Stimulated activated CD4-positive, alpha-beta T cell treated with anti-CD3 and anti-CD28 coated beads, TNF-alpha, amount 100 ng/mL, for 24 hours (primary cell): ENCODE data around the gene SRF.

Source experiments
- DNase-seq, 3 experiments: peaks; one replicate each; pipeline ENCODE4 v3.0.0-alpha.2; 2020; ENCODE audit warnings: low read depth in 3 of 3

SRF gene

GRCh38 chr6:43216200-43216599 lies 45.1 kb downstream of the SRF start:
- DNase-seq: no peak

DNA sequence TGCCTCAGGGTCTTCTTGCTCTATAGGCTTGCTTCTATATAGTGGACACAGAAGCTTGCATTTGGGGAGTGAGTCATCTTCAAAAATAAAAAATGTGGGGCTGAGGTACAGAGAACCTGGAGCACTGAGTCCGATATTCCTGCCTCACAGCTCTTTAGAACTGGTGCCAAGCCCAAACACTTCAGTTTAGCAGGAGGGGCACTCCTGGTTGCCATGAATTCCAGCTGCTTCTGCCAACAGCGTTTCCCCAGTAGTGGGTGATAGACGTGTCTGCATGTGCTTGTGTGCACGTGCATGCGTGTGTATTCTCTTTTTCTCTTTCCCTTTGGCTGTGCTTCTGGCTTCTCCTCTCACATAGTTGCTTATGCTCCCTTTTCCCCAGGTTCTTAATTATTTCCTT lies 46.3 kb downstream of the SRF start:
- no peak for DNase-seq

DNA sequence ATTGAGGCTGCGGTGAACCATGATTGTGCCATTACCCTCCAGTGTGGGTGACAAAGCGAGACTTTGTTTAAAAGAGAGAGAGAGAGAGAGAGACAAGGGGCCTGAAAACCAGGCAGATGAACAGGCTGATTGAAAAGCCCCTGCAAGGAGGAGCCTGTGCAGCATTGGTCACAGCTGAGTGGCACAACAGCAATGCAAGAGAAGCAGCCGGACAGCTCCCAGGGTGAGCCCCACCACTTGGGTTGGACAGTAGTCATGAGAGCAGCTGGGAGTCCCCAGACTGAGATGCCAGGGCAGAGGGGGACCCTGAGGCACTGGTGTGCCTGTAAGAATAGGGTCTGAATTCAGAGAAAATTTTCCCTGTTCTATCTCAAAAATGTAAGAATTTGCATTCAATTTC lies 48.0 kb downstream of the SRF start:
- DNase-seq: no peak

DNA sequence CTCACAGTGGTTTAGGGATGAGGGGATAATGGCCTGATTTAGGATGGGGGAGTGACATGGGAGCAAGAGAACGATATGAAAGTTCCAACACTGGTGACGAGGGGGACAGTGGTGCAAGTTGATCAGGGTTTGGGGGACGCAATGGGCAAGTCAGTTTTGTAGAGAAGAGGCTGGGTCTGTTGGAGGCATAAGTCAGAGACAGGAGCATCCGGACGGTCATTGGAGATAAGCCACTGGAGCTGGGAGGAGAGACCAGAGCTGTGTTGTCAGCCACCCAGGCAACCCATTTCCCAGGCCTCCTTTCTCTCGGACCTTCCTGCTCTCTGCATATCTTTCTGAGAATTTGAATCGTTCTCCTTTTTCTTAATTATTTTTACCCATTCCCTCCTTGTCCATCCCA lies 48.7 kb downstream of the SRF start:
- no peak for DNase-seq

DNA sequence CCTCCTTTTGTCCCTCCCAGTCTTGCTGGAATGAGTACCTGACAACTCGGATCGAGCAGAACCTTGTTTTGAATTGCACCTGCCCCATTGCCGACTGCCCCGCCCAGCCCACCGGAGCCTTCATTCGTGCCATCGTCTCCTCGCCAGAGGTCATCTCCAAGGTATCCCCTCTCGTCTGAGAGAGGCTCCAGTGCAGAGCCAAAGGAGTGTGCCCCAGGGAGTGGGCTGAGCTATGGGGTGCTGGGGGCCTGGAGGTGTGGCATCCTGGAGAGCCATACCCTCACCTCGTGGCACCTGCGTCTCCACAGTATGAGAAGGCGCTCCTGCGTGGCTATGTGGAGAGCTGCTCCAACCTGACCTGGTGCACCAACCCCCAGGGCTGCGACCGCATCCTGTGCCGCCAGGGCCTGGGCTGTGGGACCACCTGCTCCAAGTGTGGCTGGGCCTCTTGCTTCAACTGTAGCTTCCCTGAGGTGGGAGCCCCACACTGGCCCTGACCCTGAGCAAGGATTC lies 49.4 kb downstream of the SRF start:
- DNase-seq: no peak

GRCh38 chr6:43221046-43221972 lies 50.2 kb downstream of the SRF start:
- no peak for DNase-seq

GRCh38 chr6:43222418-43223059 lies 51.5 kb downstream of the SRF start:
- DNase-seq: no peak

DNA sequence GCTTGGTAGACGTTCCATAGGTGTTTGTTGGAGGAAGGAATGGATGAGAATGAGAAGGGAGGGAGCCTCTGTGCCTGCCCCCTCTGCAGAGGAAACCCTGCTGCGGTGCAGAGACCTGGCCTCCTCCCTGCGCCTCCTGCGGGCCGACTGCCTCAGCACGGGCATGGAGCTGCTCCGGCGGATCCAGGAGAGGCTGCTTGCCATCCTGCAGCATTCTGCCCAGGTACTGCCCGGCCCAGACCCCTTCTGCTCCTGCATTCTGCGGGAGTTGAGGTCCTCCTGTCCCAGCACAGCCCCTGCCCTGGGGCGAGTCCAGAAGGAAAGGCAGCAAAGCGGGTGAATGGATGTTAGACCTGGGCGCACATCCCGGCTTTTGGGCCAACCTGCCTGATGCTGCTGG lies 52.1 kb downstream of the SRF start:
- no peak for DNase-seq

DNA sequence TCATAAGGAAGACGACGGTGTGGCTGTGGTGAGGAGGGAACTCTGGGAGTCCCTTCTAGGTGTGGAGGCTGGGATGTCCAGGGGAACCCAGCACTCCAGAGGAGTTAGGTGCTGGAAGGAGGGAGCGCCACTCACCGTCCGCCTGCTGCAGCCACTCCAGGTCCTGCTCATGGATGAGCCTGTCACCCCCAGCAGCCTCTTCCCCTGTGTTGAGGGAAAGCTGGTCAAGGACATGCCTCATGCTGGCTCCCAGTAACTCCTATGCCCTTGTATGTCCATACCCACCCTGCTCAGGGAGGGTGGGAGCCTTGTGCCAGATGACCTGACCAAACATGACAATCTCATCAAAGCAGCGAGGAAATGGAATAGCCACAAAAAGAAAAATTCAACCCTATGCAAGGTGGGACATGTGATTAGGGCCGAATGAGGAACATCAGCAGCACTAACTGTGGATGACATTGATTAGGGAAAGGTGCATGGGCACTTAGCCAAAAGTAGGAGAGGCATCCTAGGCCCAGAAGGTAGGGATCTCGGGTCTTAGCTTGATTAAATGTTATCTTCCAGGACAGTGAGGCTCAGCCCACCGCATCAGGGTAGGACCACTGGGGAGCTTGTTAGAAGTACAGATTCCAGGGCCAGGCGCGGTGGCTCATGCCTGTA lies 55.3 kb downstream of the SRF start:
- no peak for DNase-seq

DNA sequence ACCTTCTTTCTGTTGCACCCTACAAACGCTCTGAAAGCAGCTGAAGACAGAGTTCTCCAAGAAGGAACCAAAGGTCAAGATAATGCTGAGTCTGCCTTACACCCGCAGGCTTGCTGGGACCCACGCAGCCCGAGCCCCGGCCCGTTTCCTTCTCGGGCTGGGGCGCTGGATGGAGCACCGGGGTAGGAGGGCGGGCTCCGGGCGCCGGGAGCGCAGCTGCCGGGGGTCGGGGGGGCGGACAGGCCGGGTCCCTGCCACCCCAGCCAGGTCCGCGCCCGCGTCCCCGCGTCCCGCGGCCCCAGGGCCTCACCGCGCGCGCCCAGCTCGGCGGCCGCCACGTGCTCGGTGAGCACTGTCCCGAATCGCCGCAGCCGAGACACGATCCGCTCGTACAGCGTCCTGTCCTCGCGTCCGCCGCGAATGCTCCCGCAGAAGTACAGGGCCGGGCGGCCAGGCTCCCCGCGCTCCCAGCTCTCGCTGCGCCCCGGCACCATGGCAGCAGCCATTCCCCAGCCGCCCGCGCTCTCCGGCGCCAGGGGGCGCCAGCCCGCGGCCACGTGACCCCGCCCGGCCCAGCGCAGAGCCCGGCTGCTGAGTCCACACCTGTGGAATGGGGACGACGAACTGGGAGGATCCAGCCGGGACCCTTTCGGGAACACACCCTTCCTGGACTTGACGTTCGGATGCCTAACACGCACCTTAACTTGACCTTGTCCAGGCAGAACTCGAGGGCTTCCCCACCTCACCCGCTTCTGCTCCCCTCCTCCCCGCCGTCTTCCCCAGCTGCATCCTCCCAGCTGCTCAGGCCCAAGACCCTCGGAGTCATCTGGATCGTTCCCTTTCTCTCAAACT lies 58.1 kb downstream of the SRF start, which contains the start of gene DNPH1:
TSS of gene DNPH1 (minus strand) at position 531 of the 852 bp plus-strand sequence. CDS start at position 506, 25 bp downstream.
- DNase-seq: peak; percentile 64 to 77 (median 67)

GRCh38 chr6:43229803-43230620 lies 58.9 kb downstream of the SRF start:
- no peak for DNase-seq

DNA sequence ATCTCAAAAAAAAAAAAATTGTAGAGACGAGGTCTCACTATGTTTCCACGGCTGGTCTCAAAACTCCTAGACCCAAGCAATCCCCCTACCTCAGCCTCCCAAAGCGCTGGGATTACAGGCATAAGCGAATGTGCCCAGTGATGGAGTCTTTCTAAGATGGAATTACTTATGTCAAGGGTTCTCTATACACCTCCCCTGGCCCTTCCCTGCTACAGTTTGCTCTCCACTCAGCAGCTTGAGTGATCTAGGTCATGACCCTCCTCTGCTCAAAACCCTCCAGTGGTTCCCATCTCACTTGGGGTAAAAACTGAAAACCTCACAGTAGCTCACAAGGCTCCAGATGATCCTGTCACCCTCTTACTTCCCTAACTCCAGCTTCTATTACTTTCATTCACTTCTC lies 60.0 kb downstream of the SRF start:
- DNase-seq: no peak
